Epidermal melanocyte (primary cell): Measurements from ENCODE around the gene USH1C.
A peak's percentile ranks its signal among the peaks of the same experiment; 100 is the strongest.

Experiments
- DNase-seq: peaks from one replicate; pipeline ENCODE4 v3.0.0; 2011; ENCODE audit warnings: low spot score; ENCODE audit not compliant: insufficient read length

Gene USH1C

DNA sequence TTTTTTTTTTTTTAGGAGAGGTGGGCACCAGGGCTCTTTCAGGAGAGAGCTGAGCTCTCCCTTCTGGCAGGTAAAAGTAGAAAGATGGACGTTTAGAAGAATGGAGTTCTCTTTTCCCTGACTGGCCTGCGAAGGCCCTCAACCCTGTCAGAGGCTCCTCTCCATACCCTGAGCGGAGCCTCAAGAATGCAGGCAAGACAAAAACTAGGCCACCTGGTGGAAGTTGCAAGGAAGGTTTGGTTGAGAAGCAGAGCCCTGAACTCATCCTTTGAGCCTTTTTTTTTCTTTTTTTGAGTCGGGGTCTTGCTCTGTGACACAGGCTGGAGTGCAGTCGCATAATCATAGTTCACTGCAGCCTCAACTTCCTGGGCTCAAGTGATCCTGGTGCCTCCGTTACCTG is 4.2 kb upstream of the USH1C start:
- no peak for DNase-seq

DNA sequence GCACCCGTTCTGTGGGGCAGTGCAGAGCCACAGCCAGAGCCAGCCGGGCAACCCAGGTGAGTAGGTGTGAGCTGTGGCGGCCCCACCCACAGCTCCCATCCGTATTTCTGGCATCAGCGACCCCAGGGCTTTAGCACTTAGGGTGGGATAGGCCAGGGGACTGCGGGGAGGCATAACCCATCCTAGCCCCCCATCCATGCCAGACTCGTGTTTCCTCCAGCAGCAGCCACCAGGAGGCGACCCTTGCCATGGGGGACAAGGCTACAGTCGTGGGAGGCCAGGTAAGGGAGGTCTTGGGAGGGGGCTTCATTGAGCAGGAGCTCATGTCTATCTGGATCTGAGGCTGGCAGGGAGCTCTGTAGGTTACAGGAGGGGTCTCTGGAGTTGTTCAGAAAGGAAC is 3.7 kb upstream of the USH1C start:
- DNase-seq = no peak

DNA sequence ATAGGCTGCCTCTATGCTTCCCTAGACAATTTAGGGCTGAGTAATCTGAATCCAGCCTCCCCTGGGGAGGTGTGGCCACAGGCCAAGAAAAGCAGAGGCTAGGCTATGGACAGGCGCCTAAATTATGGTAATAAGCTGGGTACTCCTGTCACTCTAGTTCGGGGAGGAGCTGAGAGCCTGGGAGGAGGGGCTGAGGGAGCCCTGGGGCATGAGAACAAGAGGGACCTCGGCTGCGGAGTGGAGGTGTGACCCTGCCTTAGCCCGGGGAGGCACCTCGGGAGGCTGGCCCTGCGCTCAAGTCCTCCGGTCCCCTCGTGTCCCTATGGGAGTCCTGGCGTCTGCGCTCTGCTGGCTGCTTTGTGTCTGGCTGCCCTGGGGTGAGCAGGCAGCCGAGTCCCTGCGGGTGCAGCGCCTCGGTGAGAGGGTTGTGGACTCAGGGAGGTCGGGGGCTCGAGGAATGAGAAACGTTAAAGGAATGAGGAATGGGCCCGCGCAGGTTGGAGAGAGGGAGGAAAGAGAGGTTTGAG is 2.9 kb upstream of the USH1C start, which contains the start of gene OTOG:
Gene OTOG (plus strand): TSS at position 209 of the 527 bp plus-strand sequence. CDS start 114 bp downstream, at position 323.
- DNase-seq = no peak

DNA sequence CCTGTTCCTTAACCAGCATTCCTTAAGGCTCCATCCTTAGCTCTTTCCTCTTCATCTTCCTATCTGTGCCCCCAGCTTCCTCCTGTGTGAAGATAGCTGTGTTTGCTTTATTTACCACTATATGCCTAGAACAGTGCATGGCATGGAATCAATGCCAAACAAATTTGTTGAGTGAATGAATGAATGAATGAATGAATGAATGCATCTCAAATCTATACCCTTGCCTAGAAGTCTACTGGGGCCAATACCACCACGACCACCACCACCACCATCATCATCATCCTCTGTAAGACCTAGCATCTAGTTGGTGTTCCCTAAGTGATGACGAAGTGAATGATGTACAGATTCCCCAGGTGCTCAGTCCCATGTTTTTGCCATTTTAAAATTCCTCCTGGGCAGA is 2.0 kb upstream of the USH1C start:
- no peak for DNase-seq

DNA sequence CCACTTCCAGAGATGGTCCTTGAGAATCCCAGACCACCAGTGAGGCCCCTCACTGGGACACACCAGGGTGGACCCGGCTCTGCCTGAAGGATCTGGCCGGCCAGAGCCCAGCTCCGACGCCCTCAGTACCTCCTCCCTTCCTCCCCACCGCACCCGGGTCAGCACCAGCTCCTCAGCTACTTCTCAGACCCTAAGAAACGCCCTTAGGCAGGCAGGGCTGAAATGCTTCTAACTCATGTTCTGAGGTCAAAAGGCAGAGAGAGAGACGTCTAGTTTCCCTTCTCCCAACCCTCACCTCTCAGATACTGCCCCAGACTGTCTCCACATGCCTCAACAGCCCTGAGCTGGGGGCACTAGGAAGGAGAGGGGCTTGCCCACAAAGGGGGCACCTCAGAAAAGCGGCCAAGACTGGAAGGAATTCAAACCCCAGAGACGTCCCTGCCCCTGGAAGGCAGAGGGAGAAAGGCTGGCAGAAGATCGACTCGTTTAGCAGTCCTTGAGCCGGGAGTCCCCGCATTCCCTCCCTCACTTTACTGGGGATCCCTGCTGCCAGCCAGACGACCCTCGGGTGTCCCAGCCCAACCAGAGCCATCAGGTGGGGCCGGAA is 539 bp downstream of the USH1C start:
- no peak for DNase-seq

DNA sequence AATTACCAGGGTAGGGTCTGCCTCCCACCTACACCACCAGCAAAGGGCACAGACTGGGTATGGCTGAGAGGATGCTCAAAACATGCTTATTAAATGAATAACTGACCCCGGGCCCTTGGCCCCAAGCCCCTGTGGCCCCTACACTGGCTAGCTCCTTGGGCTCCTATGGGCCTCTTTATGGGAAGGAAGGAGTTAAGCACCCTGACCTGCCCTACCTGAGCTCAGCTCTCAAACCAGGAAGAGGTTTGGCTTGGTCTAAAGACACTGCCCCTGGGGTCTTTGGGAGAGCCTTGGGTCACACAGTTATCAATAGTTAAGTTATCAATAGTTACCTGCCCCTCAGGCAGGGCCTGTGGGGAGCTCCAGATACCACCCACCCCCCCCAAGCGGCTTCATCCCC is 1.2 kb downstream of the USH1C start:
- no peak for DNase-seq

DNA sequence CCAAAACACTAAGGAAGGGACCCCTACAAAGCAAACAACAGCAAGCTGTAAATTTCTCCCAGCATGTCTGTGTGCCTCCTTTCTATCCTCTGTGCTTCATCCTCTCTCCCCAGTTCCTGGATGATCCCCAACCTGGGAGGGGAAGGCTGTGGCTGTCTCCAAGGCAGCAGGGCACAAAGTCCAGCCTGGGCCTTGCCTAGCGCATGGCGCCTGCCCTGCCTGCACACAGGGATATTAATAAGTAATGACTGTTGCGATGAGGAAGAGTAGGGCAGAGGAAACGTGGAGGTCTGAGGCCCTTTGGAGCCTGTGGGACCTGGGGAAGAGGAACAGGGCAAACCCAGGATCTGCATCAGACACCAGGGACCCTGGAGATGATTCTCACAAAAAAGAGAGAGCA is 2.0 kb downstream of the USH1C start:
- DNase-seq = no peak

DNA sequence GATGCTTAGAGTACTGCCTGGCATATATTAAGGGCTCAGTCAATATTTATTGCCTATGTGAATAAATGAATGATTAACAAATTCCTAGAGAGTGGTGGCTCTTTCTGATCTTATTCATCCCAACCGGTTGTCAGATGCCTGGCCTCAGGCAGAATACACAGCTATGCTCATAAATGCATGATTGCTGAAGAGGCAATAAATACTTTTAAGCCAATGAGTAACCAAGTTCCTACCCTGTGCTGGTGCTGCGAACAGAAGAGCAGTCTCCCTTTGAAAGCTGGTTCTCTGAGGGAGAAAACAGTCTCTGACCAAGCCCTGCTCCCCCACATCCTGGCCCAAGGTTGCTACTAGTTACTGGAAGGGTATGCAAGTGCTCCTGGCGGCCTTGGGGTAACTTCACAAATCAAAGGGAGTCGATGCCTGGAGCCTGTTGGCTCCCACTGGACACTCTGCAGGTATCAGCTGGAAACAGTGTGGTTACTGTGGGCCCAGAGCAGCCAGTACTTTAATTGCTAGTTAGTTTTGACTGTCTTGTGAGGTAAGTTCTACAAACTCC is 2.8 kb downstream of the USH1C start:
- DNase-seq = no peak

DNA sequence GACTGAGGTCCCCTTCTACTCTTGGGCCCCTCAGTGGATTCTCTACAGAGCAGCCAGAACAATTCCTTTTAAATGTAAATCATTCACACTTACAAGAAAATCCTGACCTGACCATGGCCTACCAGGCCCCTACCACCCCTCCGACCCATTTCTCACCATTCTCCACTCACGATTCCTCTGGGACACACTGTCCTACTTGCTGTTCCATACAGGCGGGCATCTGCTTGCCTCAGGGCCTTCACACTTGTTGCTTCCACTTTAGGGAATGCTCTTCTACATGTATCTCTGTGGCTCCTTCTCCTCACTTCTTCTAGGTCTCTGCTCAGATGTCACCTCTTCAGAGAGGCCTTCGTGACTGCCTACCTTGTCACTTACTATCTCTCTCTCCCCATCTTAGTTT is 3.4 kb downstream of the USH1C start:
- no peak for DNase-seq

DNA sequence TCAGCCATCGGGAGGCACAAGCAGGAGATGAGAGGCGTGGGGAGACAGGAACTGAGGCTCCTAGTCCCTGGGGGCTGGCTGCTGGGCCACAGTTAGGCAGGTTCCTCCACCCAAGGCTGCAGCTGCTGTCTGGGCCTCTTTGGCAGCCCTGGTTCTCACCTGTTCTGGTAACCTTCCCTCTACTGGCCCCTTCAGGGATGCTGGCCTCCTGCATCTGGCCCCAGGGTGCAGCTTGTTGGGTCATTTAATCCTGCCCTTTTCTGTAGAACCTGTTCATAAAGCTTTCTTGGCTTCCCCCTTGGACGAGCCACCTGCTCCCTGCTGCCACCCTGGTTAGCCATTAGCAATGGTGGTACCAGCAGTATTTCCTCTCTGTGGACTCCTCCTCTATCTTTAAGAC is 5.5 kb downstream of the USH1C start:
- DNase-seq = no peak

DNA sequence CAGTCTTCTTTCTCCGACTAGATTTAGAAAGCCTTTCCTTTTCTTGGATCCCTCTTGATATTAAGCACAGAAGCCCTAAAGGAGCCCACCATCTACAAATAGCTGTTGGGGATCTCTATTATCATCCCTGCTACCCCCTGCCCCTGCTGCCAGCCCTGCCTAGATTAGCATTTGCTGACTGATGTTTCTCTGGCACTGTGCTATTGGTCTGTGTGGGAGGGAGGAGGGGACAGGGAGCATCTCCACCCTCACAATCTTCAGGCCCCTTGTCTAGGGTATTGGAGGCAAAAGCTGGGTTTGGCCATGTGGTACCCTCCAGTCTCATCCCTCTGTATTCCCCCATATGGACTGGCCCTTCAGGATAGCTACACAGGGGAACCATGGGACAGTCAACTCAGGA is 6.2 kb downstream of the USH1C start:
- no peak for DNase-seq

DNA sequence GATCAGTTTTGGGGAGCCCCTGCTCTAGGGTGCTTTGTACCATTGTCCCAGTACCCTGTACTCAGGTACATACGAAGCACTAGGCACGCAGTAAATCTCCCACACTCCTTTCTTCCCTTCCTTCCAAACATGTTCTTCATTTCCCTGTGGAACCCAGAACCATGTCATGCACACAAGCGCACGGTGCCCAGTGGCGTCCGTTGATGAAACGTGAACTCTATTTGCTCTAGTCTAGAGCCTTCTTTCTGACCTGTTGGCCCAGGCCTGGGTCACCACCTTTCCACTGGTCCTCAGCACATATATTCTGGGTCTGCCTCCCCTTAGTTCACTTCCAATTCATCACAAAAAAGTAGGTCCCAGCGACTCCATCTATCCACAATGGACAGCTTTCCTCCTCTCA is 7.0 kb downstream of the USH1C start:
- DNase-seq = no peak

DNA sequence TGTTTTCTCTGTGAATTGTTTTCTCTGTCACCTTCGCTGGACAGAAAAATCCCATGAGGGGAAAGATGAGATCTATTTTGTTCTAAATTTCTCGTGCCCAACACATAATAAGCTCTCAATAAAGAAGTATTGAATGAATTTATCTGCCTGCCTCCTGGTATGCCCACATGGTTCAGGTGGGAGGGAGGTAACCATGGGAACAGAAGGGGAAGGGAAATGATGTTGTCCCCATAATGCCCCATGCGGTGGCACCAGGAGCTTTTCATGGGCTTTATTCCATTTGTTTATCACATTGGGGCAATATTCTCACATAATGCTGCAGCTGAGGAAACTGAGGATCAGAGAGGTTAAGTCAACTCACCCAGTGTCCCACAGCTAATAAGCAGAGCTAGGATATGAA is 8.7 kb downstream of the USH1C start:
- no peak for DNase-seq

DNA sequence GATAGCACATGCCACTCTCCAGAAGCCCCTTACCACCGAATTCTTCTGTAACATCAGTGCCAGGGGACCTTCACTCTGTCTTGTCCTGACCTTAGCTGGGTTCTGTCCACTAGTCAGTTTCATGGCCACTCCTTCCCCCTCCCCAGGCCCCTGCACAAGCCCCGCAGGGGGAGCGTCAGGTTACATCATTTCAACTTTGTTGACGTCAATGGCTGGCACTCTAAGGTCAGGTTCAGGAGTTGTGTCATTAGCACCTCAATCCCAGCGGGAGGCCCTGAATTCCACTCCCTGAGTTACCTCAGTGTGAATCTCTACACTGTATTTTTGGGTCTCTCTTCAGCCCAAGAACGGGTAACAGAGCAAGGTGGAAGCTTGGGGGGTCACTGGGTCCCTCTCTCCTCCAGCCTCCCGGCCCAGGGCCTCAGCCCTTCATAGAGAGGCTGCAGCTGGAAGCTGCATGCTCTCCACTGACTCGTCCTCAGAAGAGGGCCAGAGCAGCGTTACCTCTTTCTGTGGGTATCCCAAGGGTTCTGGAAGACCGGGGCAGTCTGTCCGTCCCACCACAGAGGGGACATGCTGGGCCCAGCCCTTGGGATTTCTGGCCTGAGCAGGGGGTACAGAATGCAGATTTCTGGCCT is 10.3 kb downstream of the USH1C start:
- DNase-seq = no peak

DNA sequence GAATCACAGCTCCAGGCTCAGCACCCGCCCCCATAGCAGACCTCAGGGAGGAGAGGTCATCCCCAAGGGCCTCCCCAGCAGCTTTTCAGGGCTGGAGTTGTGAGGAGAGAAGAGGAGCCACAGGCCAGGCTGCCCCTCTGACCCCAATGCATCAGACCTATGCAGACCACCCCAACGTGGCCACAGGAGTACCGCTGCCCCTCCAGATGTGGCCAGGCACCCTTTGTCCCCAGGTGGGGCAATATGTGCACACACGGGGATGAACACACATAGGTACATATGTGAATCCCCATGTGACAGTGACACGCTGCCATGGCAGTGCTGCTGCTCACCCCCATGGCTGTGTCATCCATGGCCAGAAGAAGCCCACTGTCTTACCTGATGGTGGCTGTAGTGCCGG is 10.9 kb downstream of the USH1C start:
- DNase-seq = no peak

DNA sequence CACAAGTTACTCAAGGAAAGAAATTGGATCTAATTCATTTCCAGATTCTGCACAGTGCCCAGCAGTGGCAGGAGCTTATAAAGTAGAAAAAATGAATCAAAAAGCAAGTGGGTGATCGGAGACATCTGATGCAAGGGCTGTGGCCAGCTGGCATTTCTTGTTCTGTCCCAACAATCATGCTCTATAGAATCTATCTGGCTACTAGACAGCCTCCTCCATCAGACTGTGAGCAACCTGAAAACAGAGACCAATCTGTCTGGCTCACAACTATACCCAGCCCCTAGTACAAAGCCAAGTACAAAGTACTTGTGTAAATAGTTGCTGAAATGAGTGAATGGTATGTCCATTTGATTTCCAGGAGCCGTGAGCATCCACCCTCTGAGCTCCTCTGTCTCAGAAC is 11.4 kb downstream of the USH1C start:
- no peak for DNase-seq

DNA sequence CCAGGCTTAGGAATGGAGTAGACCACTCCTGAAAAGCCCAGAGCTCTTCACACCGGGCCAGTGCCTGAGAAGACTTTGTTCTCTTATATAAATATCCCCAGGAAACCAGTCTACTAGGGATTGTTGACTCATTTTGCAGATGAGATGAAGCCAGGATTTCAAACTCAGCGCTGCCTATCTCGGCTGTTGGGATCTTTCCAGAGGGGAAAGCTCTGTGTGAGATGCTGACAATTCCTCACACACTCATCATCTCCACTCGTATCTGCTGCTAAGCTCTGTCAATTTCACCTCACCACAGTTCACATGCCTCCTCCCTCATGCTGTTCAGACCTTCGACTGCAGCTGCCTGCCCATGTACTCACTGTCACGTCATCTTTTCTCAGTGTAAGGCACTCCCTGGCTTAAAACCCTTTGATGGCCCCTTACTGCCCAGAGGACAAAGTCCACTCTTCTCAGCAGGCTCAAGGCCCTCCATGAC is 12.5 kb downstream of the USH1C start:
- no peak for DNase-seq

DNA sequence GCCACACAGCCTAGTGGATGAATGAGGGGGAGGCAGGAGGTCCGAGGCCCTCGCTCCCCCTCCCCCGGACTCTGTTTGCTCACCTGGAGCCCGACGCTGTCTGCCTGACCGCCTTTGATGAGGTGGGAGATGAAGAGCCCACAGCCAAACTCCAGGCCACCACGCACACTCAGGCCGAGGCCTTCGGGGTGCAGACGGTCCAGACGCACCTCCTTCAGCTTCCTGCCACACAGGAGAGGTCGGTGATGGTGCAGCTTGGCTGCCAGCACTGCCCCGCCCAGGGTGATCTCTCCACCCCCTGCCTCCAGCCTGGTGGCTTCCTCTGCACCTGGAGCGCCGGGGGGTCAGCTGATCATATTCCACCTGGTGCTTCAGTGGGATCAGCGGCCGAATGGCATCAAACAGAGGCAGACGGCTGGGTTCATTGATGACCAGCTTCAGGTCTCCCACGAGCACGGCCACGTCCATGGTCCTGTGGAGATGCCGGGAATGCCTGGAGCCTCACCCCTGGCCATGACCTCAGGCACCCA is 13.1 kb downstream of the USH1C start:
- no peak for DNase-seq

DNA sequence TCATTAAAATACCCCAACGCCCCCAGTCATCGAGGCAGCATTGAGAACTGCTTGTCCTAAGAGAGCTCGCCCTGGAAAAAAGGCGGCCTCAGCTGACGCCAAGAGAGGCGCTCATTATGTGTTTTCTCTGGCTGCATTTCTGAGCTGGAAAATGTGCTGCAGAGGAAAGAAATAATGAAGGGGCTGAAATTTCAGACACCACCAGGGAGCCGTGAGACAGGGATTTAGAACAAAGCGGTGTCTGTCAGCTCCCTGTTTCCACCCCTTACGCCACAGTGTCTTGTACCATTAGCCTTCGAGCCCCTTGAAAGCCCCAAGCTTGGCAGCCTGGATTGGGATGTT is 14.4 kb downstream of the USH1C start:
- no peak for DNase-seq

DNA sequence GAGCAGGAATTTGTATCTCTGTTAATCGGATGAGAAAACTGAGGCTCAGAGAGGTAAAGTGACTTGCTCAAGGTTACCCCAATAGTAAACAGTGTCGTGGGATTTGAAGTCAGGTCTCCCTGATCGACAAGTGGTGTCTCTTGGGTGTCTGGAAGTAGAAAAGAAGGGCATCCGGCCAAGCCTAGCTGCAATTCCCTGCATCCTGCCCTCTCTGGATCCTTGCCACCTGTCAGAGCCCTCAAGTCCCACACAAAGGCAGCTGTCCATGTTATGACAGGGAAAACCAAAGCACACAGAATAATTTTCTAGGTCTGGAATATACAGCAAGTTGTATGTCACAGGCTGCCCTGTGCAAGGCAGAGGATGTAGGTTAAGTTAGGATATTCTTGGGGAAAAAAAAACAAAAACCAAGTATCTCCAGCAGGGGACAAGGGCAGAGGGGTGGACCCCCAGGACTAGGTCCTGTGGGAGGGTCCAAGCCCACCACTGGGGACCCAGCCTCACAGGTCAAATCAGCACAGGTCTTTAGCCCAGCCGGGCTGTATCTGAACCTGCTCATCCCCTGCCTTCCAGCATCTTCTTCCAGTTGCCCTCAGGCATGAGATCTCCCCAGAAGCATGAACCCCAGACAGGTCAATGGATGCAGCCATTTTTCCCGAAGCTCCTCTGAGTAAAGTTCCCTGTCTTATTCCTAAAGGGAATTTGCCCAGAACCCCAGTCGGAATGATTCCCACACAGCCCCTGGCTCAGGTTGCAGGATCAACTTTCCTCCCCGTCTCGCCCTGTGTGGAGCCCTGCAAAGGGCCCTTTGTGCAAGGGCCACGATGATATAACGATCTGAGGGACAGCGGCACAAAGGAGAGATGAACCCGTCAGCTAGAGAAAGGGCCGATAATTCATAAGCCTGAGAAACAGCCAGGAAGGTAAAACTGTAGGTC is 15.0 kb downstream of the USH1C start:
- DNase-seq = no peak

DNA sequence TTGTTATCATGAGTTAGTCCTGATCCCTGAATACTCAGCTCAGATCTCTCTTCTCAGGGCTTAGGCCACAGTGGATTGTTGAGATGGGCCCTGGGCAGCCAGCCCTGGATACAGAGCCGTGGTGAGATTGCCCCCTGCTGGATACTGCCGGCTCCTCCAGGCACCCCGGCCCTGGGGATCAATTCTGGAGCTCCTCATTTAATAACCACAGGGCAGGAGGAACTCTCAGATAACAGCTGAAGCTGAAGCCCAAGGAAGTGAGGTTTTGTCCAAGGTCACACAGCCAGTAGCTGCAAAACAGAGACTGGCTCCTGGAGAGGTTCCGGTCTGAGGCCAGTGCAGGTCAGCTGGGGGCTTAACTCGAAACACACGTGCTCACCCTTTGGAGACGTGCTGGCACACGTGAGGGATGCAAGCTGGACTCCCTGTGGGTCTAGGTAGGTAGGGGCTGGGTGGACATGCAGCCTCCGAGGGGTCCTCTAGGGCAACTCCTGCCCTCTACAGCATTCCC is 16.0 kb downstream of the USH1C start:
- DNase-seq = peak; percentile 39
